Fibroblast of the conjunctiva (primary cell): ENCODE measurements around the gene RPN1.

ENCODE experiments used
- DNase-seq: peaks from one replicate; pipeline ENCODE4 v3.0.0-alpha.2; 2010; ENCODE audit warnings: low read depth

The RPN1 gene

GRCh38 chr3:128578346-128578745 lies 72.3 kb downstream of the RPN1 start:
- DNase-seq: no peak

DNA sequence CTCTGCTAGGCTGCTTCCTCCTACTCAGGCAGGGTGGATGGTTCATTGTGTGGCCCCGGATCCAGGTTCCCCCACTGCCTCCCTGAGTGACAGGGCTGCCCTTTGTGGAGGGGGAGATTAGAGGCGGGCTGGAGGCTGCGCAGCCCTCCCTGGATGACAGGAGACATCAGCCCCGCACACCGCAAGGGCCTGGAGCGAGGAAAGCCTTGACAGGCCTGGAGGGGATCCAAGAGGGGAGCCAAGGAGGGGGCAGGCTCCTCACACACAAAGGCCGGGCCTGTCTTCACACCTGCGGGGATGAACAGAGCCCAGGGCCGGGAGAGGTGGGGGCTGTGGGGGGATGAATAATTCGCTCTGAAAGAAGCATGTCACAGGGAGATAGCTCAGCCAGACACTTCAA lies 72.9 kb downstream of the RPN1 start:
- DNase-seq: no peak

- no peak for DNase-seq
These were observed 74.3 kb downstream of the RPN1 start for GRCh38 chr3:128576290-128576689.

GRCh38 chr3:128575777-128576176 lies 74.8 kb downstream of the RPN1 start:
- DNase-seq: no peak

DNA sequence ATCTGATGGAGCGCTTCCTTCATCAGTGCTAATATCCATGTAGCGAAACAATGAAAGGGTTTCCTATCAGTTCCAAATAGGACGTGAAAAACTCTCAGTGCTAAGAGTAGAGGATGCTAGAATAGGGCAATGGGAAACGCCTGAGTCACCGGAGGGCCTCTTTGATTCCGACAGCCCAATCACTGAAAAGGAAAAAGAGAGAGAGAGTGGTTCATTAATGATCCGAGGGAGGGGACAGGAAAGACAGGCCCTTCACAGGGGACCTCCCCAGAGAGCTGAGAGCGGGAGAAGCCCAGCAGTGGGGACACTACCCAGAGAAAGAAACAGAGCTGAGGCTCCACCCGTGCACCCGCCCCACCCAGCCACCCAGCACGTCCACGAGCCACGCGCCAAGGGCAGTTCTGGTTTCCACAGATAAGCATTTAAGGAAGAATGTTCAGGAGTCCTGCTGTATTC lies 76.9 kb downstream of the RPN1 start:
- no peak for DNase-seq

DNA sequence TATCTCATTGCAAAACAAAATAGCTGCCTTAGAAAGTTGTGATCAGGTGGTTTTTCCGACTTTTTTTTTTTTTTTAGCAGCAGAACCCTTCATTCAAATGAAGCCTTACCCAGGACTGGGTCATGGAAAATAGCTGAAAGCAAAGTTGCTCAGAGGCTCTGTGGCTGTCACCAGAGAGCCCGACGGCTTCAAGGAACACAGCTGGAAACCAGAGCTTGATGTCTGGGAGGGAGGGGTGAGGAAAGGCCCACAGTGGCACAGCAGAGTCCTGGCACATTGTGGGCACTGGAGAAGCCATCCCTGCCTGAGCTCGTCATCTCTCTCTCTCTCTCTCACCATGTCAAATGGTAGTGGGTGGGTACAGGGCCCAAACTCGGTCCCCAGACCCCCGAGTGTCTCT lies 77.5 kb downstream of the RPN1 start:
- DNase-seq: no peak

GRCh38 chr3:128572644-128573105 lies 77.9 kb downstream of the RPN1 start:
- no peak for DNase-seq

DNA sequence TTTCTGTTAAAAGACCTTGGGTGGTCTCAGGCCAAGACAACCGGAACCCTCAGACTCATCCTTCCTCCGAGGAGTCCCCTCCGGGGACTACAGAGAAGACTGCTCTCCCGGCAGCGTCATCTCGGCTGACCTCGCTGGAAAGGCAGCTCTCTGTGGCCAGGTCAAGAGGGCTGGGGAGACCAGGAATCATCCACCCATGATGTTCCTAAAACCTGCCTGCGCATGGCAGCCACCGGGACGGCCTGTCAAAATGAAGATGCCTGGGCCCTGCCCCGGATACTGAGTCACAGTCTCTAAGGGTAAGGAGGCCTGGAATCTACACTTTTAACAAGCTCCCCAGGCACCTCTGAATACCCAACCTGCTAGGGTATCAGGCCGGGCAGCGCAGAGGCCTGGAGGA lies 78.6 kb downstream of the RPN1 start:
- no peak for DNase-seq
